Subcutaneous preadipocyte (primary cell): ENCODE measurements around the gene NUP58. TPM values are rescaled to one million over a fixed set of nuclear protein-coding genes. Genes with fewer than 3 reads are reported as not detected.

Experiments used
- total RNA-seq: library from RNA; depleted of rRNA; stranded (reverse); fragments of >200 nt; gene quantifications from 2 replicates; pipeline ENCODE4 v1.2.3, GENCODE V29; 2012

Gene NUP58, protein sequence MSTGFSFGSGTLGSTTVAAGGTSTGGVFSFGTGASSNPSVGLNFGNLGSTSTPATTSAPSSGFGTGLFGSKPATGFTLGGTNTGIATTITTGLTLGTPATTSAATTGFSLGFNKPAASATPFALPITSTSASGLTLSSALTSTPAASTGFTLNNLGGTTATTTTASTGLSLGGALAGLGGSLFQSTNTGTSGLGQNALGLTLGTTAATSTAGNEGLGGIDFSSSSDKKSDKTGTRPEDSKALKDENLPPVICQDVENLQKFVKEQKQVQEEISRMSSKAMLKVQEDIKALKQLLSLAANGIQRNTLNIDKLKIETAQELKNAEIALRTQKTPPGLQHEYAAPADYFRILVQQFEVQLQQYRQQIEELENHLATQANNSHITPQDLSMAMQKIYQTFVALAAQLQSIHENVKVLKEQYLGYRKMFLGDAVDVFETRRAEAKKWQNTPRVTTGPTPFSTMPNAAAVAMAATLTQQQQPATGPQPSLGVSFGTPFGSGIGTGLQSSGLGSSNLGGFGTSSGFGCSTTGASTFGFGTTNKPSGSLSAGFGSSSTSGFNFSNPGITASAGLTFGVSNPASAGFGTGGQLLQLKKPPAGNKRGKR
- 43.0 and 69.0 TPM in 2 replicates for total RNA-seq

DNA sequence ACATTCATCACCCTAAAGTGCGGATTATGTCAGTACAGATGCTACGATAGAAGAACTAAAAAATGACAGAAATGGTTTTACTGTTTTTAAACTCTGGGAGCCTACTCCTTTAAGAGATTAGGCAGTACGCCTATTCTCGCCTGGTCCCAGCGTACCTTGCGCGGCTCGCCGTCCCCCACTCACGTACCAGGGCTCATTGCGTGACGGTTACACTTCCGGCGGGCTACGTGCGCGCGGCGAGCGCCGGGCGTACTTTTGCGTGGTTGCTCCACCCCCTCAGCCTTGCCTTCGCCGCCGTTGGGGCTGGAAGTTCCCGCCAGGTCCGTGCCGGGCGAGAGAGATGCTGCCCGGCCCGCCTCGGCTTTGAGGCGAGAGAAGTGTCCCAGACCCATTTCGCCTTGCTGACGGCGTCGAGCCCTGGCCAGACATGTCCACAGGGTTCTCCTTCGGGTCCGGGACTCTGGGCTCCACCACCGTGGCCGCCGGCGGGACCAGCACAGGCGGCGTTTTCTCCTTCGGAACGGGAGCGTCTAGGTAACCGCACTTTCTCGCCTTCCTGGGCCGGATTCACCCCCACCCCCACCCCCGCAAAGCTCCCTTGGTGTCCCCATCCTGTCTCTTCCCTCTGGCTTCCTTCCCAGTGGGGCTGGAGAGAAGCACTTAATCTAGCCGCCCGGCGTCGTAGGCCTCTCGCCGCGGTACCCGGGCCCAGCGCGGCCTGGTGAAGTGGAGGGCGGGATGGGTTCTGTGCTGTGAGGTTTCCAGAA, at the start of gene NUP58:
TSS of gene NUP58 (plus strand) at position 279 of the 767 bp plus-strand sequence. CDS start at position 428, 149 bp downstream.

DNA sequence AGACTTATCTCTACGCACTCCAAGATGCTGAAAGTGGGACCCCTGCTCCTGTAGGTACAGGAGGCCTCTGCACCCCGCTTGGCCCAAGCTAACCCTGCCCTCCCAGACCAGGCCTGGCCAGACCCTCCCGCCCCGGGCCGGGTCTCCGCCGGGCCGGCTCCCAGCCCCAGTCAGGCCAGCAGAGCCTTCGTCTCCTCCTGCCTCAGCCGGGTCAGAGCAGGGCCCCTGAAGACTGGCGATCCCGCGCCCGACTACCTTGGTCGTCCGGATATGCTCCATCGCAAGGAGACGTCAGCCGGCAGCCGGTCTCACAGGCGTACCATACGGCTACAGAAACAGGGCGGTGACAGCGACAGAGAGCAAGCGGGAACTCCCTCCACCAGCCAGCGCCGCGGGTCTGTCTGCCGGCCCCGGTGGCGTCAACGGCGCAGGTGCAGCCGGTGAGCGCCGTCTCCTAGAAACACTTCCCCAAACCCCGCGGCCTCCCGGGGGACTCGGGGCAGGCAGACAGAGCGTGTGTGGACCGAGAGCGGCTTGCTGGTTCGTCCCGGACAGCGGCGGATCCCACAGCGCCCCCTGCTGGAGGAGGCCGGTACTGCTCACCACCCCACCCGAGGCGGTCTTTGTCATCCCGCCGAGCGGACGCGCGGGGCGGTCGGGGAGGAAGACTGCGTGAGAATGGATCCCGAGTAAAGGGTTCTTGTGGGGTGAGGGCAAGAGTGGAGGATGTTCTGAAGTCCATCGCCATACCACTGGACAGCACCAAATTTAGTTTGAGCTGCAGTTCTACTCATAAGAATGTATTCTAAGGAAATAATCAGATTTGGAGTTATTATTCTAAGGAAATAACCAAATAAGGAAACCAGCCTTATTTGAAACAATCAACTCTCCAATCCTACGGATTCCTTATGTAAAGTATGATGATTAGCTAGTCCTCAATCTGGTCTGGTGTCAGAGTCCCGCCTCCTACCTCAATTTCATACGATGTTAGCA, 14.2 kb upstream of the NUP58 start, which contains the start of gene MTMR6:
TSS of gene MTMR6 (minus strand) at position 520 of the 993 bp plus-strand sequence. CDS start at position 279, 241 bp downstream.

GRCh38 chr13:25371875-25372283, 70.5 kb downstream of the NUP58 start, which contains the start of gene ATP8A2:
Gene ATP8A2 (plus strand): TSS chr13:25371974. CDS start chr13:25372213, 239 bp downstream.

Other genes with a start within 250 kb of the NUP58 start
- gene PABPC3, start 205.5 kb upstream of the NUP58 start, total RNA-seq: under 0.01 TPM in 2 replicates
- not detected in 2 replicates for gene AMER2, start 129.3 kb upstream of the NUP58 start, total RNA-seq
- gene MTMR6, start 14.1 kb upstream of the NUP58 start, total RNA-seq: 17.6 and 24.0 TPM in 2 replicates
- gene ATP8A2, start 70.3 kb downstream of the NUP58 start, total RNA-seq: under 0.01 TPM in 1 of 2 replicates, not detected in the other